ENCODE data around the gene MAP3K14.
A peak's percentile ranks its signal among the peaks of the same experiment; 100 is the strongest.

The MAP3K14 gene

GRCh38 chr17:45241328-45242028 lies 75.3 kb downstream of the MAP3K14 start:
- no peak overlapping the region for H3K27ac ChIP-seq
- H3K4me2 ChIP-seq, result no peak overlapping the region
- no peaks in the 10 kb centered on the region for H4K20me1 ChIP-seq (ENCODE audit: insufficient read depth)
- H3K4me3 ChIP-seq (IDR thresholded peaks at IDR 0.05; ENCODE audit: insufficient read depth, low read depth, low read length), result no peak overlapping the region
- peaks cover 6% of the 10 kb centered on the region; the same call in 1 of the 2 replicates for H3K36me3 ChIP-seq (ENCODE audit: insufficient read depth)
- no peaks in the 10 kb centered on the region for H3K27me3 ChIP-seq (ENCODE audit: insufficient read depth, low read depth)
- H3K4me1 ChIP-seq (ENCODE audit: low read depth, poor library complexity, severe bottlenecking), result peaks cover 22% of the 10 kb centered on the region
- no peak overlapping the region for H3K9ac ChIP-seq
- no peak for TF ChIP-seq CTCF (conservative IDR thresholded peaks at IDR 0.05; ENCODE audit: low read depth, low read length)
- no peak overlapping the region for H2AFZ ChIP-seq (ENCODE audit: low read depth)
- peaks cover 12% of the 10 kb centered on the region; the same call in 1 of the 2 replicates for H3K79me2 ChIP-seq (ENCODE audit: insufficient read depth, low read depth)

- H3K4me2 ChIP-seq, result no peak overlapping the region
- peaks cover 6% of the 10 kb centered on the region; the same call in 1 of the 2 replicates for H3K36me3 ChIP-seq (ENCODE audit: insufficient read depth)
- no peaks in the 10 kb centered on the region for H3K27me3 ChIP-seq (ENCODE audit: insufficient read depth, low read depth)
- H3K4me1 ChIP-seq (ENCODE audit: low read depth, poor library complexity, severe bottlenecking), result peaks cover 23% of the 10 kb centered on the region
- no peaks in the 10 kb centered on the region for H4K20me1 ChIP-seq (ENCODE audit: insufficient read depth)
- no peak overlapping the region for H2AFZ ChIP-seq (ENCODE audit: low read depth)
- no peak for TF ChIP-seq CTCF (conservative IDR thresholded peaks at IDR 0.05; ENCODE audit: low read depth, low read length)
- peaks cover 17% of the 10 kb centered on the region; the same call in 1 of the 2 replicates for H3K79me2 ChIP-seq (ENCODE audit: insufficient read depth, low read depth)
- H3K4me3 ChIP-seq (IDR thresholded peaks at IDR 0.05; ENCODE audit: insufficient read depth, low read depth, low read length), result no peak overlapping the region
- H3K9ac ChIP-seq, result no peak overlapping the region
- no peak overlapping the region for H3K27ac ChIP-seq
These were observed 75.9 kb downstream of the MAP3K14 start for GRCh38 chr17:45240905-45241327.

GRCh38 chr17:45238155-45238774 lies 78.6 kb downstream of the MAP3K14 start:
- no peak overlapping the region for H3K4me3 ChIP-seq (IDR thresholded peaks at IDR 0.05; ENCODE audit: insufficient read depth, low read depth, low read length)
- no peak overlapping the region for H3K4me2 ChIP-seq
- no peaks in the 10 kb centered on the region for H4K20me1 ChIP-seq (ENCODE audit: insufficient read depth)
- peaks cover 23% of the 10 kb centered on the region; the same call in 1 of the 2 replicates for H3K79me2 ChIP-seq (ENCODE audit: insufficient read depth, low read depth)
- H2AFZ ChIP-seq (ENCODE audit: low read depth), result no peak overlapping the region
- H3K27me3 ChIP-seq (ENCODE audit: insufficient read depth, low read depth), result no peaks in the 10 kb centered on the region
- peaks cover 3% of the 10 kb centered on the region; the same call in 1 of the 2 replicates for H3K36me3 ChIP-seq (ENCODE audit: insufficient read depth)
- no peak for TF ChIP-seq CTCF (conservative IDR thresholded peaks at IDR 0.05; ENCODE audit: low read depth, low read length)
- no peak overlapping the region for H3K27ac ChIP-seq
- no peak overlapping the region for H3K9ac ChIP-seq
- H3K4me1 ChIP-seq (ENCODE audit: low read depth, poor library complexity, severe bottlenecking), result peaks cover 50% of the 10 kb centered on the region

GRCh38 chr17:45237686-45238085 lies 79.1 kb downstream of the MAP3K14 start:
- Histone ChIP-seq H4K20me1 (ENCODE audit: insufficient read depth) (no peaks in the 10 kb centered on the region), H2AFZ (ENCODE audit: low read depth) (no peak overlapping the region), H3K79me2 (ENCODE audit: insufficient read depth, low read depth) (peaks cover 25% of the 10 kb centered on the region; the same call in 1 of the 2 replicates), H3K4me1 (ENCODE audit: low read depth, poor library complexity, severe bottlenecking) (peaks cover 55% of the 10 kb centered on the region), H3K36me3 (ENCODE audit: insufficient read depth) (peaks cover 3% of the 10 kb centered on the region; the same call in 1 of the 2 replicates), H3K27me3 (ENCODE audit: insufficient read depth, low read depth) (no peaks in the 10 kb centered on the region), H3K4me2 (no peak overlapping the region; the same call in 1 of the 2 replicates), H3K4me3 (IDR thresholded peaks at IDR 0.05; ENCODE audit: insufficient read depth, low read depth, low read length) (no peak overlapping the region), H3K27ac (peak overlapping the region; percentile 21; the same call in 1 of the 2 replicates), H3K9ac (no peak overlapping the region)
- TF ChIP-seq CTCF (conservative IDR thresholded peaks at IDR 0.05; ENCODE audit: low read depth, low read length), result no peak
